Measurements from ENCODE around the gene APOBEC4.

- no peak for TF ChIP-seq POLR2AphosphoS5 (IDR thresholded peaks at IDR 0.05; ENCODE audit: borderline replicate concordance, low read depth, low read length)
- no peak for TF ChIP-seq EZH2 (IDR thresholded peaks at IDR 0.05)
- no peak for TF ChIP-seq FOXP2 (optimal IDR thresholded peaks at IDR 0.05; ENCODE audit: control extremely low read depth, extremely low read length, insufficient read depth)
Observed at GRCh38 chr1:183634429-183635065, 18.6 kb downstream of the APOBEC4 start.

All from SK-N-MC (cell line).